ACC112 (cell line): ENCODE measurements around the gene LCK.
"Not testable (repeated sequence)": the region's sequence is repeated elsewhere in the genome, so short reads cannot be mapped to it uniquely, and the experiment has no call there.

ENCODE experiments used
- H2AFZ ChIP-seq: fragments of 200-600 bp; sonication (generic); one replicate; pipeline ENCODE4 v1.6.0; 2017; ENCODE audit warnings: antibody characterized with exemption, low read length; ENCODE audit not compliant: unreplicated experiment
- H3K27ac ChIP-seq: fragments of 200-600 bp; sonication (generic); 2 replicates; pipeline ENCODE4 v1.5.1; 2014; ENCODE audit warnings: low read depth, mild to moderate bottlenecking, antibody characterized with exemption, low read length, moderate library complexity
- H3K27me3 ChIP-seq: fragments of 200-600 bp; sonication (generic); 2 replicates; pipeline ENCODE4 v1.6.1; 2014; ENCODE audit warnings: mild to moderate bottlenecking, antibody characterized with exemption, low read length, moderate library complexity, mixed read lengths; ENCODE audit not compliant: insufficient read depth
- H3K36me3 ChIP-seq: fragments of 200-600 bp; sonication (generic); 2 replicates; pipeline ENCODE4 v1.6.1; 2016; ENCODE audit warnings: mild to moderate bottlenecking, antibody characterized with exemption, low read length, moderate library complexity, mixed read lengths; ENCODE audit not compliant: insufficient read depth
- H3K4me1 ChIP-seq: fragments of 200-600 bp; sonication (generic); one replicate; pipeline ENCODE4 v1.6.1; 2016; ENCODE audit warnings: low read length, mixed read lengths; ENCODE audit not compliant: insufficient read depth, unreplicated experiment, control insufficient read depth
- H3K4me3 ChIP-seq: fragments of 200-600 bp; sonication (generic); 2 replicates; pipeline ENCODE4 v1.5.1; 2014; ENCODE audit warnings: mild to moderate bottlenecking, low read depth, low read length
- H3K79me2 ChIP-seq: fragments of 200-600 bp; sonication (generic); one replicate; pipeline ENCODE4 v1.6.0; 2016; ENCODE audit warnings: low read length; ENCODE audit not compliant: control insufficient read depth, unreplicated experiment, insufficient read depth

LCK gene

DNA sequence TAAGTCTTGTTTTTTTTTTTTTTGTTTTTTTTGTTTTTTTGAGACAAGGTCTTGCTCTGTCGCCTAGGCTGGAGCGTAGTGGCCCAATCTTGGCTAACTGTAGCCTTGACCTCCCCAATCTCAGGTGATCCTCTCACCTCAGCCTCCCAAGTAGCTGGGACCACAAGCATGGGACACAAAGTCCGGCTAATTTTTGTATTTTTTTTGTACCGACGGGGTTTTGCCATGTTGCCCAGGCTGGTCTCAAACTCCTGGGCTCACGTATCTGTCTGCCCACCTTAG, 6.1 kb downstream of the LCK start:
- Histone ChIP-seq H3K36me3 (no peaks in the 10 kb centered on the region), H3K27ac (no peak overlapping the region), H3K27me3 (no peaks in the 10 kb centered on the region), H3K4me1 (no peaks in the 10 kb centered on the region), H2AFZ (no peak overlapping the region), H3K4me3 (no peak overlapping the region), H3K79me2 (no peaks in the 10 kb centered on the region)

DNA sequence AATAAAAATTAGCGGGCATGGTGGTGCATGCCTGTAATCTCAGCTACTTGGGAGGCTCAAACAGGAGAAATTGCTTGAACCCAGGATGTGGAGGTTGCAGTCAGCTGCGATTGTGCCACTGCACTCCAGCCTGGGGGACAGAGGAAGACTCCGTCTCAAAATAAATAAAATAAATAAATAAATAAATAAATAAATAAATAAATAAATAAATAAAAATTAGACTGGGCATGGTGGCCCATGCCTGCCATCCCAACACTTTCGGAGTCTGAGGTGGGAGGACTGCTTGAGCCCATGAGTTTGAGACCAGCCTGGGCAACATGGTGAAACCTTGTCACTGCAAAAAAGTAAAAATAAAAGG, 12.2 kb downstream of the LCK start:
- not testable (repeated sequence) for H3K27ac ChIP-seq, H3K36me3 ChIP-seq, H3K27me3 ChIP-seq, H3K79me2 ChIP-seq, H2AFZ ChIP-seq, H3K4me1 ChIP-seq, H3K4me3 ChIP-seq

GRCh38 chr1:32263744-32264143, 12.7 kb downstream of the LCK start:
- no peak overlapping the region for H2AFZ ChIP-seq
- H3K27me3 ChIP-seq: no peaks in the 10 kb centered on the region
- H3K4me1 ChIP-seq: peaks cover 8% of the 10 kb centered on the region
- no peak overlapping the region for H3K27ac ChIP-seq
- no peak overlapping the region for H3K4me3 ChIP-seq
- no peaks in the 10 kb centered on the region for H3K79me2 ChIP-seq
- no peaks in the 10 kb centered on the region for H3K36me3 ChIP-seq

GRCh38 chr1:32265846-32266245, 14.8 kb downstream of the LCK start:
- Histone ChIP-seq H3K4me3 (no peak overlapping the region), H2AFZ (no peak overlapping the region), H3K79me2 (no peaks in the 10 kb centered on the region), H3K36me3 (no peaks in the 10 kb centered on the region), H3K27ac (no peak overlapping the region), H3K4me1 (peaks cover 8% of the 10 kb centered on the region), H3K27me3 (no peaks in the 10 kb centered on the region)

DNA sequence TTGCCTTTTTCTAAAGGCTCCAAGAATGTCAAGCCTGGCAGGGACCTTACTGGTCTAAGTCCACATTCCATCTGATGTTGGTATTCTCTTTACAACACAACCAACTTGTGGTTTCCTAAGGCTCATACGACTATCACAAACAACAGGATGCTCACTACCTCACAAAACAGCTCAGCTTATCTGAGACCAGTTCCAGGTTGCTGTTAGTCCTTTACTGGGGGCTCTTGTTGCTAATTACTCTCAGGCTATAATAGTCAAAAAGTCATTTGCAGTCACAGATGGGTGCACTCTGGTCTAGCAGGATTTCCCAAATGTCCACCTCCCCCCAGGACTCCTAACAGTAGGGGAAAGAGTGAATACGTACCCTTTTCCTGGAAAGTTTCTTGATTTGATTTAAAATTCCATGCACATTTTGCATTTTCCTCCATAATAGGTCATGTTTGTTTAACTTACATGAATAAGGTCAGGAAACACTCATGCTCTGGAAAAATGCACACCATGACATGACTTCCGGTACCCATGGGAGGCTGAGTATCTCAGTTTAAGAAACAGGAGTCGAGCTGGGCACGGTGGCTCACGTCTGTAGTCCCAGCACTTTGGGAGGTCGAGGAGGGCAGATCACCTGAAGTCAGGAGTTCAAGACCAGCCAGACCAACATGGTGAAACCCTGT, 16.0 kb downstream of the LCK start:
- Histone ChIP-seq H3K4me3 (no peak overlapping the region), H2AFZ (no peak overlapping the region), H3K27ac (peak overlapping the region; percentile 29), H3K36me3 (no peaks in the 10 kb centered on the region), H3K27me3 (no peaks in the 10 kb centered on the region), H3K79me2 (no peaks in the 10 kb centered on the region), H3K4me1 (peaks cover 8% of the 10 kb centered on the region)

GRCh38 chr1:32269744-32270143, 18.7 kb downstream of the LCK start:
- Histone ChIP-seq H3K79me2 (no peaks in the 10 kb centered on the region), H3K4me1 (peaks cover 8% of the 10 kb centered on the region)

GRCh38 chr1:32272557-32273390, 21.7 kb downstream of the LCK start:
- no peaks in the 10 kb centered on the region for H3K4me1 ChIP-seq
- peaks cover 43% of the 10 kb centered on the region for H3K27me3 ChIP-seq
- H3K27ac ChIP-seq: no peak overlapping the region
- no peak overlapping the region for H2AFZ ChIP-seq
- no peaks in the 10 kb centered on the region for H3K36me3 ChIP-seq
- H3K79me2 ChIP-seq: no peaks in the 10 kb centered on the region
- no peak overlapping the region for H3K4me3 ChIP-seq

More at GRCh38 chr1:32269744-32270143, 18.7 kb downstream of the LCK start:
- Histone ChIP-seq H3K27me3 (peaks cover 14% of the 10 kb centered on the region), H3K36me3 (no peaks in the 10 kb centered on the region), H3K4me3 (no peak overlapping the region), H3K27ac (no peak overlapping the region), H2AFZ (no peak overlapping the region)

DNA sequence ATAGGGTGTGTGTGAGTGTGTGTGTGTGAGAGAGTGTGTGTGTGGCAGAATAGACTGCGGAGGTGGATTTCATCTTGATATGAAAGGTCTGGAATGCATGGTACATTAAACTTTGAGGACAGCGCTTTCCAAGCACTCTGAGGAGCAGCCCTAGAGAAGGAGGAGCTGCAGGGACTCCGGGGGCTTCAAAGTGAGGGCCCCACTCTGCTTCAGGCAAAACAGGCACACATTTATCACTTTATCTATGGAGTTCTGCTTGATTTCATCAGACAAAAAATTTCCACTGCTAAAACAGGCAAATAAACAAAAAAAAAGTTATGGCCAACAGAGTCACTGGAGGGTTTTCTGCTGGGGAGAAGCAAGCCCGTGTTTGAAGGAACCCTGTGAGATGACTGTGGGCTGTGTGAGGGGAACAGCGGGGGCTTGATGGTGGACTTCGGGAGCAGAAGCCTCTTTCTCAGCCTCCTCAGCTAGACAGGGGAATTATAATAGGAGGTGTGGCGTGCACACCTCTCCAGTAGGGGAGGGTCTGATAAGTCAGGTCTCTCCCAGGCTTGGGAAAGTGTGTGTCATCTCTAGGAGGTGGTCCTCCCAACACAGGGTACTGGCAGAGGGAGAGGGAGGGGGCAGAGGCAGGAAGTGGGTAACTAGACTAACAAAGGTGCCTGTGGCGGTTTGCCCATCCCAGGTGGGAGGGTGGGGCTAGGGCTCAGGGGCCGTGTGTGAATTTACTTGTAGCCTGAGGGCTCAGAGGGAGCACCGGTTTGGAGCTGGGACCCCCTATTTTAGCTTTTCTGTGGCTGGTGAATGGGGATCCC, 22.5 kb downstream of the LCK start:
- Histone ChIP-seq H3K4me3 (no peak overlapping the region), H2AFZ (no peak overlapping the region), H3K36me3 (no peaks in the 10 kb centered on the region), H3K79me2 (no peaks in the 10 kb centered on the region), H3K27ac (no peak overlapping the region), H3K4me1 (no peaks in the 10 kb centered on the region), H3K27me3 (peaks cover 43% of the 10 kb centered on the region)

DNA sequence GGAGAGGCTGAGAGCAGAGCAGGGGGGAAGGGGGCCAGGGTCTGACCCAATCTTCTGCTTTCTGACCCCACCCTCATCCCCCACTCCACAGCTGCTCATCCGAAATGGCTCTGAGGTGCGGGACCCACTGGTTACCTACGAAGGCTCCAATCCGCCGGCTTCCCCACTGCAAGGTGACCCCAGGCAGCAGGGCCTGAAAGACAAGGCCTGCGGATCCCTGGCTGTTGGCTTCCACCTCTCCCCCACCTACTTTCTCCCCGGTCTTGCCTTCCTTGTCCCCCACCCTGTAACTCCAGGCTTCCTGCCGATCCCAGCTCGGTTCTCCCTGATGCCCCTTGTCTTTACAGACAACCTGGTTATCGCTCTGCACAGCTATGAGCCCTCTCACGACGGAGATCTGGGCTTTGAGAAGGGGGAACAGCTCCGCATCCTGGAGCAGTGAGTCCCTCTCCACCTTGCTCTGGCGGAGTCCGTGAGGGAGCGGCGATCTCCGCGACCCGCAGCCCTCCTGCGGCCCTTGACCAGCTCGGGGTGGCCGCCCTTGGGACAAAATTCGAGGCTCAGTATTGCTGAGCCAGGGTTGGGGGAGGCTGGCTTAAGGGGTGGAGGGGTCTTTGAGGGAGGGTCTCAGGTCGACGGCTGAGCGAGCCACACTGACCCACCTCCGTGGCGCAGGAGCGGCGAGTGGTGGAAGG, 23.7 kb downstream of the LCK start:
- H3K79me2 ChIP-seq: no peaks in the 10 kb centered on the region
- no peak overlapping the region for H2AFZ ChIP-seq
- peaks cover 43% of the 10 kb centered on the region for H3K27me3 ChIP-seq
- H3K27ac ChIP-seq: no peak overlapping the region
- H3K4me1 ChIP-seq: no peaks in the 10 kb centered on the region
- no peak overlapping the region for H3K4me3 ChIP-seq
- H3K36me3 ChIP-seq: no peaks in the 10 kb centered on the region

GRCh38 chr1:32275424-32275823, 24.4 kb downstream of the LCK start:
- H3K4me1 ChIP-seq: no peaks in the 10 kb centered on the region
- no peak overlapping the region for H3K27ac ChIP-seq
- no peak overlapping the region for H3K4me3 ChIP-seq
- H3K27me3 ChIP-seq: peaks cover 43% of the 10 kb centered on the region
- H2AFZ ChIP-seq: peak overlapping the region; percentile 7
- no peaks in the 10 kb centered on the region for H3K36me3 ChIP-seq
- H3K79me2 ChIP-seq: no peaks in the 10 kb centered on the region
